Heart left ventricle (tissue), 16 donors: ENCODE data around the gene AGPAT3. TPM values are rescaled to one million over a fixed set of nuclear protein-coding genes. Genes with fewer than 3 reads are reported as not detected.

Source experiments
- ATAC-seq, 4 donors: fragments of 200-7000 bp; cut with Tn5 transposase; one replicate each; pipeline ENCODE4 v1.9.1; 2020 to 2022; ENCODE audit warnings: moderate library complexity in 4 of 4, mild to moderate bottlenecking in 3 of 4, moderate number of reproducible peaks in 1 of 4
- DNase-seq, 5 donors: peaks; one replicate each; pipeline ENCODE4 v3.0.0-alpha.2; 2020
- H3K27ac ChIP-seq, 12 donors: fragments of 200-600 bp; sonication (generic) in 4 of 12; one replicate each; pipeline versions ENCODE4 v1.5.0 to v1.8.0; 2016 to 2022; ENCODE audit warnings: mild to moderate bottlenecking in 2 of 12
- H3K27me3 ChIP-seq, 9 donors: fragments of 200-600 bp; sonication (generic) in 2 of 9; one replicate each; pipeline versions ENCODE4 v1.5.1 to v1.8.0; 2016 to 2022; ENCODE audit warnings: mild to moderate bottlenecking in 3 of 9
- H3K36me3 ChIP-seq, 9 donors: fragments of 200-600 bp; sonication (generic) in 2 of 9; one replicate each; pipeline versions ENCODE4 v1.5.0 to v1.8.0; 2018 to 2022; ENCODE audit warnings: mild to moderate bottlenecking in 2 of 9
- H3K4me1 ChIP-seq, 12 donors: fragments of 200-600 bp; sonication (generic) in 4 of 12; one replicate each; pipeline versions ENCODE4 v1.5.0 to v1.8.0; 2016 to 2022; ENCODE audit warnings: mild to moderate bottlenecking in 3 of 12
- H3K4me3 ChIP-seq, 12 donors: fragments of 200-600 bp; sonication (generic) in 4 of 12; one replicate each; pipeline versions ENCODE4 v1.5.0 to v1.8.0; 2017 to 2022; ENCODE audit warnings: mild to moderate bottlenecking in 9 of 12, moderate library complexity in 4 of 12
- H3K9me3 ChIP-seq, 12 donors: fragments of 200-600 bp; sonication (generic) in 4 of 12; one replicate each; pipeline versions ENCODE4 v1.5.0 to v1.8.0; 2016 to 2022; ENCODE audit warnings: mild to moderate bottlenecking in 1 of 12
- CTCF ChIP-seq, 12 donors: fragments of 200-600 bp; sonication (generic) in 4 of 12; IDR thresholded peaks; one replicate each; pipeline versions ENCODE4 v1.5.0 to v1.8.0; 2018 to 2022; ENCODE audit warnings: antibody characterized with exemption in 12 of 12, mild to moderate bottlenecking in 5 of 12
- POLR2A ChIP-seq, 2 donors: fragments of 450-650 bp; IDR thresholded peaks; one replicate each; pipeline ENCODE4 v1.6.1; 2017; ENCODE audit warnings: antibody characterized with exemption in 2 of 2, mild to moderate bottlenecking in 2 of 2, moderate library complexity in 2 of 2
- WGBS, 4 donors: extraction: QIAGEN DNeasy Blood & Tissue Kit in 2 of 4; methylation state at CpG; one replicate each; pipeline versions ENCODE4 v1.1.5 to v1.1.7; 2013 to 2018; 5-methylcytosine and 5-hydroxymethylcytosine counted together
- intact Hi-C, 10 donors: fragments of 100-400 bp; cut with DNase I; formaldehyde crosslinking; loops; one replicate each; pipeline versions ENCODE4 v1.11.1 to v1.14.2; 2022
- polyA plus RNA-seq, 2 donors: library from polyadenylated mRNA; stranded (reverse); fragments of 200-250 nt; gene quantifications; one replicate each; pipeline ENCODE4 v1.2.3, GENCODE V29; 2013
- total RNA-seq, 9 donors: library from RNA; depleted of rRNA in 2 of 9; stranded (reverse); fragments of >200 nt in 2 of 9; fragmentation: NEBNext Ultra II Directional in 3 of 9; extraction: Animal tissue kit (Norgen Biotek cat#: 25700) in 3 of 9; gene quantifications; one replicate each; pipeline versions ENCODE4 v1.1.0 to v1.2.4, GENCODE V29; 2016 to 2023
- donor health status: ischemic (EF 13 %, LVEDD 7.1; RV severe dilation, severe dysfunction).
- donor health status: healthy with polysubstance abuse.
- donor health status: DM: no; HTN: yes; CAD: no.
- donor health status: DM: no; HTN: no; CAD: no.
- donor health status: ischemic (EF 25% LVEDD 6.9; RV normal size, moderate dysfunction).
- donor health status: ischemic (EF 25% LVEDD 5.7; RV mildly dilated, moderate dysfunction).
- donor health status: healthy.
- donor health status: DM: yes; HTN: yes; CAD: no.
- donor health status: ischemic (EF 35%, LVEDD 5.7; RV mildly dilated, moderate dysfunction).
- donor health status: nonischemic (EF 11% LVEDD 7.7; RV severe dilation, severe dysfunction).
- donor health status: DM: yes; HTN: yes; CAD: no.
- donor health status: PGD.
- donor health status: ischemic (EF 29% LVEDD 5.4; RV normal size, mild dysfunction).
- donor health status: nonischemic (EF 23%, LVEDD 6.1; RV moderate dilation, normal function).

The AGPAT3 gene
- total and polyA plus RNA-seq, 11 donors: 26.6 to 86.0 (median 64.5) TPM

GRCh38 chr21:43953021-43953420 lies 88.0 kb downstream of the AGPAT3 start:
- H3K4me1 ChIP-seq: peaks cover 0 to 46% (median 16%) of the 10 kb centered on the region in 12 donors
- ATAC-seq (peak; percentile 68 to 91 (median 75)), DNase-seq (peak in 1 of 5 donors; percentile 64)
- no peak for TF ChIP-seq CTCF (IDR thresholded peaks at IDR 0.05)
- TF ChIP-seq POLR2A (IDR thresholded peaks at IDR 0.05): no peak
- no peaks in the 10 kb centered on the region for H3K27me3 ChIP-seq
- peaks cover 0 to 14% (median 0%) of the 10 kb centered on the region in 9 donors for H3K36me3 ChIP-seq
- peak overlapping the region in 4 of 12 donors; percentile 26 to 73 (median 32) for H3K27ac ChIP-seq
- 59 to 74% (median 68%) methylated on average over 17 of the region's 17 CpGs for WGBS, 4 donors
- no peak overlapping the region for H3K4me3 ChIP-seq
- intact Hi-C loops: loop anchor here in 1 of 10 donors (10.0 kb wide), 1 partner anchor 98 kb away; no protein-coding TSS in a partner anchor
- peaks cover 0 to 16% (median 9%) of the 10 kb centered on the region in 12 donors for H3K9me3 ChIP-seq

- Histone ChIP-seq H3K9me3 (peaks cover 0 to 6% (median 4%) of the 10 kb centered on the region in 12 donors), H3K27me3 (no peaks in the 10 kb centered on the region), H3K4me1 (peaks cover 0 to 46% (median 16%) of the 10 kb centered on the region in 12 donors), H3K36me3 (peaks cover 0 to 9% (median 0%) of the 10 kb centered on the region in 9 donors), H3K27ac (peak overlapping the region in 4 of 12 donors; percentile 31 to 73 (median 38)), H3K4me3 (no peak overlapping the region)
- DNase-seq (no peak), ATAC-seq (no peak)
- no peak for TF ChIP-seq POLR2A (IDR thresholded peaks at IDR 0.05)
- TF ChIP-seq CTCF (IDR thresholded peaks at IDR 0.05): no peak
- 80 to 90% (median 87%) methylated on average over 10 to 11 of the region's 11 CpGs for WGBS, 4 donors
- intact Hi-C loops: loop anchor here in 1 of 10 donors (10.0 kb wide), 1 partner anchor 99 kb away; no protein-coding TSS in a partner anchor
Observed at GRCh38 chr21:43954042-43954441, 89.0 kb downstream of the AGPAT3 start.

- no peak overlapping the region for H3K4me3 ChIP-seq
- intact Hi-C loops: loop anchor here in 1 of 10 donors (10.0 kb wide), 1 partner anchor 100 kb away; no protein-coding TSS in a partner anchor
- TF ChIP-seq CTCF (IDR thresholded peaks at IDR 0.05) (no peak), POLR2A (IDR thresholded peaks at IDR 0.05) (no peak)
- H3K36me3 ChIP-seq: peaks cover 0 to 15% (median 4%) of the 10 kb centered on the region in 9 donors
- WGBS, 4 donors: 83 to 93% (median 88%) methylated on average over 7 to 19 of the region's 19 CpGs
- ATAC-seq (no peak), DNase-seq (no peak)
- H3K9me3 ChIP-seq: no peaks in the 10 kb centered on the region
- no peaks in the 10 kb centered on the region for H3K27me3 ChIP-seq
- peaks cover 0 to 46% (median 16%) of the 10 kb centered on the region in 12 donors for H3K4me1 ChIP-seq
- H3K27ac ChIP-seq: peak overlapping the region in 2 of 12 donors; percentile 31 to 73
Observed at GRCh38 chr21:43954896-43955295, 89.9 kb downstream of the AGPAT3 start.

GRCh38 chr21:43956019-43956669 lies 91.1 kb downstream of the AGPAT3 start:
- intact Hi-C loops: loop anchor here in 1 of 10 donors (10.0 kb wide), 1 partner anchor 101 kb away; no protein-coding TSS in a partner anchor
- 83 to 87% (median 84%) methylated on average over 9 to 11 of the region's 11 CpGs for WGBS, 4 donors
- Histone ChIP-seq H3K9me3 (no peaks in the 10 kb centered on the region), H3K27ac (peak overlapping the region in 2 of 12 donors; percentile 15 to 60), H3K36me3 (peaks cover 0 to 19% (median 16%) of the 10 kb centered on the region in 9 donors), H3K27me3 (no peaks in the 10 kb centered on the region), H3K4me1 (peaks cover 0 to 46% (median 15%) of the 10 kb centered on the region in 12 donors), H3K4me3 (no peak overlapping the region)
- no peak for ATAC-seq
- DNase-seq: no peak
- TF ChIP-seq POLR2A (IDR thresholded peaks at IDR 0.05) (no peak), CTCF (IDR thresholded peaks at IDR 0.05) (no peak)
